T-helper 9 cell (primary cell): ENCODE data around the gene ANO2.
"Not testable (repeated sequence)": the region's sequence is repeated elsewhere in the genome, so short reads cannot be mapped to it uniquely, and the experiment has no call there.

Source experiments
- DNase-seq: peaks from one replicate; pipeline ENCODE4 v3.0.0-alpha.2; 2020

ANO2 gene

GRCh38 chr12:5570416-5570815, 374.6 kb downstream of the ANO2 start:
- no peak for DNase-seq

- DNase-seq = no peak
Observed at GRCh38 chr12:5568325-5568981, 376.6 kb downstream of the ANO2 start.

- DNase-seq = no peak
Observed at GRCh38 chr12:5567016-5567725, 377.9 kb downstream of the ANO2 start.

GRCh38 chr12:5565933-5566599, 379.0 kb downstream of the ANO2 start:
- DNase-seq = no peak

- no peak for DNase-seq
Observed at GRCh38 chr12:5562581-5562980, 382.5 kb downstream of the ANO2 start.

- no peak for DNase-seq
Observed at GRCh38 chr12:5561846-5562245, 383.2 kb downstream of the ANO2 start.

- no peak for DNase-seq
Observed at GRCh38 chr12:5561057-5561456, 384.0 kb downstream of the ANO2 start.

GRCh38 chr12:5560265-5560664, 384.8 kb downstream of the ANO2 start:
- DNase-seq = no peak

GRCh38 chr12:5557906-5558305, 387.2 kb downstream of the ANO2 start:
- DNase-seq = no peak

- no peak for DNase-seq
Observed at GRCh38 chr12:5556946-5557673, 387.9 kb downstream of the ANO2 start.

- no peak for DNase-seq
Observed at GRCh38 chr12:5556033-5556614, 388.9 kb downstream of the ANO2 start.

GRCh38 chr12:5554711-5555110, 390.3 kb downstream of the ANO2 start:
- no peak for DNase-seq

GRCh38 chr12:5549011-5549410, 396.0 kb downstream of the ANO2 start:
- no peak for DNase-seq

GRCh38 chr12:5548152-5548943, 396.7 kb downstream of the ANO2 start:
- no peak for DNase-seq

- no peak for DNase-seq
Observed at GRCh38 chr12:5546616-5547015, 398.4 kb downstream of the ANO2 start.

GRCh38 chr12:5537771-5538170, 407.3 kb downstream of the ANO2 start:
- no peak for DNase-seq

- DNase-seq = not testable (repeated sequence)
Observed at GRCh38 chr12:5537026-5537615, 407.9 kb downstream of the ANO2 start.

GRCh38 chr12:5535541-5535940, 409.5 kb downstream of the ANO2 start:
- no peak for DNase-seq

GRCh38 chr12:5534426-5535199, 410.4 kb downstream of the ANO2 start:
- no peak for DNase-seq

- DNase-seq = no peak
Observed at GRCh38 chr12:5533368-5533767, 411.7 kb downstream of the ANO2 start.
